GM19467 (cell line): ENCODE measurements around the gene EPB41L2.
"Not testable (repeated sequence)": the region's sequence is repeated elsewhere in the genome, so short reads cannot be mapped to it uniquely, and the experiment has no call there.

Source experiments
- ATAC-seq: cut with Tn5 transposase; IDR thresholded peaks from one replicate; pipeline ENCODE4 v1.9.1; 2021; ENCODE audit warnings: mild to moderate bottlenecking, moderate library complexity; ENCODE audit not compliant: unreplicated experiment

EPB41L2 gene

GRCh38 chr6:131037194-131037897 lies 25.7 kb downstream of the EPB41L2 start:
- ATAC-seq: no peak

GRCh38 chr6:131036601-131037000 lies 26.4 kb downstream of the EPB41L2 start:
- ATAC-seq: no peak

GRCh38 chr6:131036143-131036542 lies 26.9 kb downstream of the EPB41L2 start:
- no peak for ATAC-seq

- ATAC-seq: no peak
Observed at GRCh38 chr6:131035582-131035981, 27.5 kb downstream of the EPB41L2 start.

GRCh38 chr6:131033631-131034030 lies 29.4 kb downstream of the EPB41L2 start:
- ATAC-seq: no peak

GRCh38 chr6:131029626-131030297 lies 33.3 kb downstream of the EPB41L2 start:
- ATAC-seq: peak; percentile 73

GRCh38 chr6:131027326-131027725 lies 35.7 kb downstream of the EPB41L2 start:
- ATAC-seq: no peak

GRCh38 chr6:131026243-131026642 lies 36.8 kb downstream of the EPB41L2 start:
- no peak for ATAC-seq

GRCh38 chr6:131024565-131024964 lies 38.5 kb downstream of the EPB41L2 start:
- ATAC-seq: no peak

GRCh38 chr6:131023834-131024504 lies 39.1 kb downstream of the EPB41L2 start:
- no peak for ATAC-seq

- no peak for ATAC-seq
Observed at GRCh38 chr6:131022691-131023090, 40.4 kb downstream of the EPB41L2 start.

- no peak for ATAC-seq
Observed at GRCh38 chr6:131017962-131018361, 45.1 kb downstream of the EPB41L2 start.

GRCh38 chr6:131015630-131016263 lies 47.3 kb downstream of the EPB41L2 start:
- no peak for ATAC-seq

GRCh38 chr6:131015025-131015591 lies 47.9 kb downstream of the EPB41L2 start:
- no peak for ATAC-seq

GRCh38 chr6:131014080-131014776 lies 48.8 kb downstream of the EPB41L2 start:
- ATAC-seq: no peak

- no peak for ATAC-seq
Observed at GRCh38 chr6:131013495-131013894, 49.5 kb downstream of the EPB41L2 start.

- ATAC-seq: no peak
Observed at GRCh38 chr6:131009790-131010189, 53.3 kb downstream of the EPB41L2 start.

GRCh38 chr6:131008965-131009364 lies 54.1 kb downstream of the EPB41L2 start:
- not testable (repeated sequence) for ATAC-seq

GRCh38 chr6:131007964-131008363 lies 55.1 kb downstream of the EPB41L2 start:
- not testable (repeated sequence) for ATAC-seq

- ATAC-seq: no peak
Observed at GRCh38 chr6:131007286-131007685, 55.8 kb downstream of the EPB41L2 start.
